Stimulated activated CD4-positive, alpha-beta T cell treated with anti-CD3 and anti-CD28 coated beads, Interleukin-4, amount 100 ng/mL, for 48 hours (primary cell): ENCODE results near the gene S100B.
A peak's percentile ranks its signal among the peaks of the same experiment; 100 is the strongest.
"Not testable (repeated sequence)": the region's sequence is repeated elsewhere in the genome, so short reads cannot be mapped to it uniquely, and the experiment has no call there.

Source experiments
- DNase-seq, 2 donors: peaks; one replicate each; pipeline ENCODE4 v3.0.0-alpha.2; 2020; ENCODE audit warnings: low read depth in 2 of 2

Gene S100B

DNA sequence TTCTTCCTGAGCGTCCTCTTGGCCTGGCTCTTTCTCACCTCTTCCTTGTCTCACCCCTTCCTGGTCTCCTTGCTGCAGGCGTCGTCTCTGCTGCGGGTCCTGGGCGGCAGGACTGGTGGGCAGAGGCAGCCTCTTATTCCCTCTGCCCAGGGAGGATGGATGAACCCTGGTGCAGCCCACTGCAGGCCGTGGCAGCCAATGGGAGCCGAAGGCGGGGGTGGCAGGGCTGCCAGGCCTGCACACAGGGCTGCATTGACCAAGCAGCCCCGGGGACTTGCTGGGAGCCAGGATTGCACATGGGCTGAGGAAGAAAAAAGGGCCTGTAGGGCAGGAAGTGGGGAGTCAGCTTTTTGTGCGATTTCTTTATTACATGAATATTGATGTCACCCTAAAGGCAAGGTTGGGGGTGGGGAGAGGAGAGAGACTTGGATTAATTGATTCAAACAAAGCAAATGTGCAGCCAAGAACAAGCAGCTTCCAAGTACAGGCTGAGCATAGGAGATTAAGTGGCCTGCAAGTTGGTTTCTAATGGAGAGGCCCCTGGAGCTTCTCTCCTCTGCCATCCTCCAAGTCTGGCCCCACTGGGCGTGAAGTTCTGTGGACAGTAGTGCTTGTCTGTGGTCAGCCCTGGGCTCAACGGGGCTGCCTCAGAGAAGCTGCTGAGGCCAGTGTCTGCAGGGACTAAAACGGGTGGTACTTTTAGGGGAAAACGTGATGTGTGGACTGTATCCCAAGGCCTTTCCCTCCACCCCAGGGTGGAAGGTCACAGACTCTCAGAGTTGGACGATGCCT lies at the start of gene S100B:
TSS of gene S100B (minus strand) at position 108 of the 792 bp plus-strand sequence. CDS start 2,667 bp downstream, outside the sequence.
- no peak for DNase-seq

DNA sequence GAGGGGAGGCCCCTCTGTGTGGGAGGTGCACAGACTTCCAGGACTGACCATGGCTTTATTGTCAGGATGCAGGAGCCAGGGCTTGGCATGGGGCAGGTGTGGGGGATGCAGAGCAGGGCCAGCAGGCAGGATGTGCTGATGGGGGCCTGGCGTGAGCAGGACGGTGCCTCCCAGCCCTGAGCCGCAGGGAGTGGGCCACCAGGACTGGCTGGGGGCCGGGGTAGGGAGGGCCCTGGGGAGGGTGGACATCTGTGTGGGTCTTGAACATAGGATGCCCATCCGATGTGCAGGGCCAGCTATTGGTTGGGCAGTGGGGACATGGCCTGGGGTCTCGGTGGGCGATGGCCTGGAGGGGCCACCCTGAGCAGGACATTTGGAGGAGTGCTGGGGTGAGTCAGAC lies 46.2 kb upstream of the S100B start:
- DNase-seq: no peak

GRCh38 chr21:46650476-46651098 lies 45.7 kb upstream of the S100B start:
- DNase-seq: no peak

- no peak for DNase-seq
Measured at GRCh38 chr21:46649356-46649755, 44.5 kb upstream of the S100B start.

GRCh38 chr21:46648539-46648938 lies 43.7 kb upstream of the S100B start:
- no peak for DNase-seq

- no peak for DNase-seq
Measured at GRCh38 chr21:46646541-46647154, 41.8 kb upstream of the S100B start.

GRCh38 chr21:46645840-46646239 lies 41.0 kb upstream of the S100B start:
- DNase-seq: no peak

- DNase-seq: no peak
Measured at GRCh38 chr21:46643379-46644177, 38.7 kb upstream of the S100B start.

DNA sequence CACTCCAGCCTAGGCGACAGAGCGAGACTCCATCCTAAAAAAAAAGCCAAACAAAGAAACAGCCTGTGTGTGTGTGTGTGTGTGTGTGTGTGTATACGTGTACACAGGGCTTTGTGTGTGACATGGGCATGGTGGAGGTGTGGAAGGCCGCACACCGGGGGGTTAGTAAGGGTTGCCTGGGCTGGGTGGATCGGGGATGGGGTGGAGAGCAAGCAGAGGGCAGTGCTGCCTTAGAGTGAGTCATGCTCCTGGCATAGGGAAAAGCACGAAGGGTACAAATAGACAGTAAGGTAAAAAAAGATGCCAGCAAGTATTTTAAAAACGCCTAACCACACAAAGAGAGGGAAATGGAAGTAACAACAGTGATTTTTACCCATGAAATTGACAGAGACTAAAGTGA lies 36.8 kb upstream of the S100B start:
- DNase-seq: no peak

DNA sequence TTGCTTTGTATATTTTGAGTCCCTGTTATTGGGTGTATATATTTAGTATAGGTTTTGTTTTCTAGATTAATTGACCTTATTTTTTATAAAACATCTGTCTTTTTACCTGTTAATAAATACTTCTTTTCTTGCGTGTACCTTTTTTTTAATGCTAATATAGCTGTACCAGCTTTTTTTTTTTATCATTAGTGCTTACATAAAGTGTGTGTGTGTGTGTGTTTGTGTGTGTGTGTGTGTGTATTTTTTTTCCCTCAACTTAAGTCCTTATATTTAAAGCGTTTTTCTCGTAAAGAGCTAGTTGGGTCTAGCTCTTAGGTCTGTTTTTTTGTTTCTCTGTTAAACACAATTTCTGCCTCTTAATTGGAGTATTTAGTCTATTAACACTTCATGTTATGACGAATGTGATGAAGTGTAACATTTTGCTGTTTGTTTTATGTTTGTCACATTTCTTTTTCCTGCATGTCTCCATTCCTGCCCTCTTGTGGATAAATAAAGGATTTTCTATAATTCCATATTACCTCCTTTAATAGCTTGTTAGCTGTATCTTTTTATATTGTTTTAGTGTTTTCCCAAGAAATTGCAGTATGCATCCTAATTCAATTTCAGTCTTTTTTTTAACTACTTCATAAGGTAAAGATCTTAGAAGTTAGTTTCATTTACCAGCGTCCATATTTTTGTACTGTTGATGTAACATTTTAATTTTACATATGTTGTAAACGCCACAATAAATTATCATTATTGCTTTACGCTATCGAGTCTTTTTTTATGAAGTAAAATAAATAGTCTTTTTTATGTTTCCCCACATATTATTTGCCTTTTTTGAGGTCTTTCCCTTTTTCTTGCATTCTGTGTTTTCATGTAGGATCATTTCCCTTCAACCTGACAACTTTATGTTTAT lies 34.9 kb upstream of the S100B start:
- no peak for DNase-seq

GRCh38 chr21:46637952-46638746 lies 33.3 kb upstream of the S100B start:
- DNase-seq: no peak

DNA sequence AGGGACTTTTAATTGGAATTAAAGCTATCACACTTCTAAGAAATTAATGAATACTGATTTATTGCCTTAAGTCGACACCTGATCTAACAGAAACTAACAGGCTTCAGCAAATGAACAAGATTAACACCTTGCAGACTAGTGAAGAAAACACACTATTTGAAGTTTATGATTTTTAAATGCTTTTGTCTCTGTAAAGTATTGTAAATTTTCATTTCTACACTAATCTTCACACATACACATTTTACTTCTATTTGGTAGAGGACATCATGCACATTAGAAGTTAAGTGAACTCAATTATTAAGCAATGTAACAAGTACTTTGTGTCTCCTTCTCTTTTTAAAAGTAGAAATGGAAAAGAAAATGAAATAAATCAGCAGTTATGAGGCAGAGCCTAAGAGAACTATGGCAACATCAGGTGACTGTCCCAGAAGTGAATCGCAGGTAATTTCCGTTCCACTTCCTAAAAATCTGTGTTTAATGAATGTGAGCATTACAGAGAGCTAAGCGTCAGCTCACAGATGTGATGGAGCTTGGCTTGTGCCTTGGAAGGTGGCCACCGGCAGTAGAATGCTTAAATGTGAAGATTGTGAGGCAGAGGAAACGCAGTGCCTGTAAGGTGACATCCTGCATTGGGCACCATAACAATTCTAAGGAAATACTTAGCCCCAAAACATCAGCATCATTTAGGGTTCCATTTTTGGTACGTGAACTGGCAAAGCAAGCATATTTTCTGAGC lies 31.8 kb upstream of the S100B start:
- DNase-seq: no peak

GRCh38 chr21:46636181-46636512 lies 31.3 kb upstream of the S100B start:
- no peak for DNase-seq

DNA sequence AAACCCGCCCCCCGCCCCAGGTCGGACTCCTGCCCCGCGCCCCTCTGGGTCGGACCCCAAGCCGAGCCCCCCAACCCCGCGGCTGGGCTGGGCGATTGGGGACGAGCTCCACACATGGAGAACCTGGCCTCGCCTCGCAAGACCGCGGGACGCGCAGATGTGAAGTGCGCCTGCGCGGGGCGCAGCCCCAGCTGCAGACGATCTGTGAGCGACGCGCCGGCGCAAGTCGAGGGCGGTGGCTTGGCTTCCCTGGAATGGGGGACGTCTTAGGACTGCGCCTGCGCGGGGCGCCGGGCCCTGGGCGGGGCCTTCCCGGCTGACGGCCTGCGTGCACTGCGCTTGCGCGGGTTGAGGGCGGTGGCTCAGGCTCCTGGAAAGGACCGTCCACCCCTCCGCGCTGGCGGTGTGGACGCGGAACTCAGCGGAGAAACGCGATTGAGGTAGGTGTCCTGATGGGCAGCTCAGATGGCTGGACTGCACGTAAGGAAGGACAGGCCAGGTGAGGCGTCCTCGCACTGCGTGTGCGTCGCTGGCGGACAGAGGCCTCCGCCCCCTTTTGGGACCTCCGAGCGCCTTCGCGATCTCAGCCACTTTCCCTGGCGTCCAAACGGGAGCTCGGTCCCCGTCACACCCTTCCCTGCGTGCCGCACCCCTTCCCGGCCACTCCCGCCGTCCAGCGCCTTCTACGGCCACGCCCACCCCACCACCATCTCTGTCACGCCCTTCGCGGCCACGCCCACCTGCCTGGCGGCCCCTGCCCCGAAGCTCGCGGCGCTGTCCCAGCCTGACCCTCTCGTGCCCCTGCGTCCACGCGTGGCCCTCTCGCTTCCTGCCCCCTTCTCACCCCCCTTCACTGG lies 30.7 kb upstream of the S100B start, which contains the start of gene PRMT2:
TSS of gene PRMT2 (plus strand) at position 351 of the 857 bp plus-strand sequence. CDS start 1,278 bp downstream, outside the sequence.
- peak; percentile 93 to 94 for DNase-seq

GRCh38 chr21:46634966-46635323 lies 30.1 kb upstream of the S100B start:
- DNase-seq: peak; percentile 18 to 26

DNA sequence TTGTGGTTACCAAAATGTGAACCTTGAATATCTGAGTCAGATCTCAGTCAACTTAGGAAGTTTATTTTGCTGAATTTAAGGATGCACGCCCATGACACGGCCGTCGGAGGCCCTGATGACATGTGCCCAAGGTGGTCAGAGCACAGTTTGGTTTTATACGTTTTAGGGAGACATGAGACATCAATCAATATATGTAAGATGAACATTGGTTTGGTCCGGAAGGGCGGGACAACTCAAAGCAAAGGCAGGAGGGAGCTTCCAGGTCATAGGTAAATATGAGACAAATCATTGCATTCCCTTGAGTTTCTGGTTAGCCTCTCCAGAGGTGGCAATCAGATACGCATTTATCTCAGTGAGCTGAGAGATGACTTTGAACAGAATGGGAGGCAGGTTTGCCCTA lies 29.5 kb upstream of the S100B start:
- DNase-seq: no peak

DNA sequence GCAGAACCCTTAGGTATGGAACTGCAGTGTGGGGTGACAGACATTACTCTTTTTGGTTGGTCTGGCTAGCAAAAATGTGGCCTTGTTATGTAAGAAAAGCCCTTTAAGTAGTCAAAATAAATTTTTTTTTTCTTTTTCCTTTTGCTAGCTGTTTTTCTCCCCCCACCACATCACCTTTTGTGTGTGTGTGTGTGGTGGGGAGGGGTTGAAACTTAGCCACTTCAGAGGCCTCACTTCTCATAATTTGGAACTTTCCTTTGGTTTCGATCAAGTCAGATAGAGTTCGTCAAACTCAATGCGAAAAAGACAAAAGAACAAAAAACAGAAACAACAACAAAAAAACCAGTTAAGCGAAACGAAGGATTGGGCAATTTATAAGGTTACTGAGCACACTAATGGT lies 28.7 kb upstream of the S100B start:
- DNase-seq: no peak

GRCh38 chr21:46630915-46631314 lies 26.0 kb upstream of the S100B start:
- DNase-seq: not testable (repeated sequence)

GRCh38 chr21:46628868-46629267 lies 24.0 kb upstream of the S100B start:
- DNase-seq: no peak
